OCI-M1 (cell line): Measurements from ENCODE around the gene SLC16A3.
"Not testable (repeated sequence)": the region's sequence is repeated elsewhere in the genome, so short reads cannot be mapped to it uniquely, and the experiment has no call there.

Experiments used
- DNase-seq: peaks from one replicate; lab custom pipeline; 2025; lab: John Stamatoyannopoulos, UW

Gene SLC16A3

GRCh38 chr17:82228842-82229697 lies at the start of gene SLC16A3:
Gene SLC16A3 (plus strand): TSS chr17:82229042. CDS start chr17:82236009, 6,967 bp downstream.
- DNase-seq: peak; percentile 11

GRCh38 chr17:82179412-82179811 lies 49.4 kb upstream of the SLC16A3 start:
- DNase-seq: no peak

- no peak for DNase-seq
These were observed 48.8 kb upstream of the SLC16A3 start for GRCh38 chr17:82179946-82180475.

GRCh38 chr17:82180776-82181528 lies 47.9 kb upstream of the SLC16A3 start:
- DNase-seq: no peak

GRCh38 chr17:82184761-82185160 lies 44.1 kb upstream of the SLC16A3 start:
- DNase-seq: no peak

GRCh38 chr17:82186221-82186620 lies 42.6 kb upstream of the SLC16A3 start:
- DNase-seq: no peak

GRCh38 chr17:82187500-82187899 lies 41.3 kb upstream of the SLC16A3 start:
- no peak for DNase-seq

GRCh38 chr17:82188001-82188961 lies 40.6 kb upstream of the SLC16A3 start:
- DNase-seq: no peak

- not testable (repeated sequence) for DNase-seq
These were observed 35.8 kb upstream of the SLC16A3 start for GRCh38 chr17:82193050-82193449.

GRCh38 chr17:82193520-82194220 lies 35.2 kb upstream of the SLC16A3 start:
- DNase-seq: no peak

- no peak for DNase-seq
These were observed 34.1 kb upstream of the SLC16A3 start for GRCh38 chr17:82194765-82195164.

GRCh38 chr17:82195675-82196672 lies 32.9 kb upstream of the SLC16A3 start:
- no peak for DNase-seq

GRCh38 chr17:82198092-82198491 lies 30.8 kb upstream of the SLC16A3 start:
- no peak for DNase-seq

- no peak for DNase-seq
These were observed 29.3 kb upstream of the SLC16A3 start for GRCh38 chr17:82199496-82199895.

GRCh38 chr17:82200135-82200534 lies 28.7 kb upstream of the SLC16A3 start:
- DNase-seq: no peak

- peak; percentile 78 for DNase-seq
These were observed 27.9 kb upstream of the SLC16A3 start for GRCh38 chr17:82200743-82201497.

- DNase-seq: no peak
These were observed 27.3 kb upstream of the SLC16A3 start for GRCh38 chr17:82201498-82201910.

- DNase-seq: no peak
These were observed 25.9 kb upstream of the SLC16A3 start for GRCh38 chr17:82202981-82203380.

GRCh38 chr17:82203920-82204319 lies 24.9 kb upstream of the SLC16A3 start:
- DNase-seq: no peak
